T-helper 1 cell treated with Interleukin-12 subunit alpha and Interleukin-12 subunit beta and Interleukin-4 antibody, amounts not matched to agents 30 μg/mL and 1 μg/mL, for 36 hours (primary cell): Measurements from ENCODE around the gene BMAL1.
"Not testable (repeated sequence)": the region's sequence is repeated elsewhere in the genome, so short reads cannot be mapped to it uniquely, and the experiment has no call there.

Experiments
- H3K27ac Mint-ChIP-seq: one replicate; pipeline ENCODE4 v1.8.0; 2021; ENCODE audit warnings: mild to moderate bottlenecking, mixed read lengths
- H3K27me3 Mint-ChIP-seq: one replicate; pipeline ENCODE4 v1.8.0; 2021; ENCODE audit warnings: low read depth, mixed read lengths
- H3K36me3 Mint-ChIP-seq: one replicate; pipeline ENCODE4 v1.8.0; 2021; ENCODE audit warnings: low read depth, mixed read lengths
- H3K4me1 Mint-ChIP-seq: one replicate; pipeline ENCODE4 v1.8.0; 2021; ENCODE audit warnings: low read depth, mixed read lengths
- H3K4me3 Mint-ChIP-seq: one replicate; pipeline ENCODE4 v1.8.0; 2021; ENCODE audit warnings: mild to moderate bottlenecking, moderate library complexity, mixed read lengths
- H3K9me3 Mint-ChIP-seq: one replicate; pipeline ENCODE4 v1.8.0; 2021; ENCODE audit warnings: mixed read lengths

BMAL1 gene

DNA sequence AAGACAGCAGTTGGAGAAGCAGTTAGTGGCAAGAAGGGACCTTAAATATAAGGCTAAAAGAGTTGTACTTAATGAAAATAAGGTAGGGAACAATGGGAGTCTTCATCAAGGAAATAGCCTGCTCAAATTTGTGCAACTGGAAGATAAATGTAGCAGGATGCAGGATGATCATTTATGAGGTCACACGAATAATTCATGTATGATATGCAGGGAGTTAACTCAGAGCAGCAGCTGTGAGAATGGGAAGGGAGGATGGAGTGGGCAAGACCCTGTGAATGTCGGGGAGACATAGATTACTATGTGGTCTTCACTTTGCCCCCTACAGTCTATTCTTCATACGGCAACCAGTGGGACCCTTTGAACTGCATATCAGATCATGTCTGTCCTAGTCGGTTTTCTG, 25.2 kb upstream of the BMAL1 start:
- Mint-ChIP-seq H3K4me3 (no peak overlapping the region), H3K27me3 (peaks cover 8% of the 10 kb centered on the region), H3K27ac (no peak overlapping the region), H3K4me1 (no peaks in the 10 kb centered on the region), H3K36me3 (no peaks in the 10 kb centered on the region), H3K9me3 (no peaks in the 10 kb centered on the region)

DNA sequence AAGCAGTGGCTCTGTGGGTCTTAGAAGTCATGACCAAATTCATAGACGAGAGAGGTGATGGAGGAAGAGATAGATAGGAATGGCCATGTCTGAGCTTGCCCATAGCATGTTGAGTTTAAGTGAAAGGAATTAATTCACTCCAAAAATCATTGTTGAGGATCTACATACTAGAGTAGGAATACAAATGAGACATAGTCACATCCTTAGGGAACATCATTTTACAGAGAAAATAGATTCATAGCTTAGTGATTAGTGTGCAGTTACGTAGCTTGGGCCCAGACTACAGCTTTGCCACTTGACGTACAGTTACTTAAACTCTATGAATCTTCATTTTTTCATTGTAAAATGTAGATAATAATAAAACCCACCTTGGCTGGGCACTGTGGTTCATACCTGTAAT, 21.4 kb upstream of the BMAL1 start:
- Mint-ChIP-seq H3K36me3 (no peaks in the 10 kb centered on the region), H3K4me3 (no peak overlapping the region), H3K27me3 (peaks cover 18% of the 10 kb centered on the region), H3K4me1 (peaks cover 14% of the 10 kb centered on the region), H3K9me3 (no peaks in the 10 kb centered on the region), H3K27ac (no peak overlapping the region)

DNA sequence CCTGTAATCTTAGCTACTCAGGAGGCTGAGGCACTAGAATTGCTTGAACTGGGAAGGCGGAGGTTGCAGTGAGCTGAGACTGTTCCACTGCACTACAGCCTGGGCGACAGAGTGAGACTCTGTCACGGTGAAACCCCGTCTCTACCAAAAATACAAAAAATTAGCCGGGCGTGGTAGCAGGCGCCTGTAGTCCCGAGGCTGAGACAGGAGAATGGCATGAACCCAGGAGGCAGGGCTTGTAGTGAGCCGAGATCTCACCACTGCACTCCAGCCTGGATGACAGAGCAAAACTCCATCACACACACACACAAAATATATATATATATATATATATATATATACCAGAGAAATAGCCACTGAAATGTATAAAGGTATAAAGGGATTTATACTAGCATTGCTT, 19.5 kb upstream of the BMAL1 start:
- H3K27me3 Mint-ChIP-seq, result peaks cover 23% of the 10 kb centered on the region
- not testable (repeated sequence) for H3K4me3 Mint-ChIP-seq, H3K36me3 Mint-ChIP-seq, H3K27ac Mint-ChIP-seq, H3K9me3 Mint-ChIP-seq
- peaks cover 14% of the 10 kb centered on the region for H3K4me1 Mint-ChIP-seq

DNA sequence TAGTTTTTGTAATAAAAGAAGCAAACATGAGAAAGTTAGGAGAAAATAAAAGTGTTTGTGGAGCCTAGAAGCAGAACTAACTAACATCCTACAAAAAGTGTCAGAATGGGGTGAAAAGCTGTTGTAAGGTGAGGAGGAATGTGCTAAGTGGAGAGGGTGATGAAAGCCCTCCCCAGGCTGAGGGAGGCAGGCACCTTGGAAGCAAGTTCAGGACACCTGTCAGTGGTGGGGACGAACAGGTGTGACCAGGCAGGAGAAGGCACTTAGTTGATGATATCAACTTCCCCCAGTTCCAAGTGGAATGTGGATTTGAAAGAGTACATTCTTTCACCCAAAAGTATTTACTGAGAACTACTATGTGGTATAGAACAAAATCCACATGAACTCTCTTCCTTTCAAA, 18.7 kb upstream of the BMAL1 start:
- Mint-ChIP-seq H3K36me3 (no peaks in the 10 kb centered on the region), H3K27ac (no peak overlapping the region), H3K4me3 (no peak overlapping the region), H3K27me3 (peaks cover 31% of the 10 kb centered on the region), H3K4me1 (peaks cover 14% of the 10 kb centered on the region), H3K9me3 (no peaks in the 10 kb centered on the region)

DNA sequence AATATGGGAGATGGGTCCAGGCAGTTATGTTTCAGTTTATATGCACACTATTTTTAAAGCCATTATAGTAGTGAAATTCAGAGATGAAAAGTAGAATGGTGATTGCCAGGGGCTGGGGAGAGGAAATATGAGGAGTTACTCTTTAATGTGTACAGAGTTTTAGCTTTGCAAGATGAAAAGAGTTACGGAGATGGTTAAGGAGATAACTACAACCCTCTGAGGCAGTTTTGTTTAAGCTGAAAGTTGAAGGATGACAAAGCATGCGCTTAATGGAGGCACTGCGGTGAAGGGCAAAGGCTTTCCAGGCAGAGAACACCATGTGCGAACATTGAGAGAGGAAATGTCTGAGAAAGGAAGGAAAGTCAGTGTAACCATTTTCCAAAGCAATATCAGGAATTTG, 18.2 kb upstream of the BMAL1 start:
- H3K4me3 Mint-ChIP-seq, result no peak overlapping the region
- peak overlapping the region; percentile 22 for H3K27ac Mint-ChIP-seq
- peaks cover 14% of the 10 kb centered on the region for H3K4me1 Mint-ChIP-seq
- no peaks in the 10 kb centered on the region for H3K9me3 Mint-ChIP-seq
- peaks cover 32% of the 10 kb centered on the region for H3K27me3 Mint-ChIP-seq
- no peaks in the 10 kb centered on the region for H3K36me3 Mint-ChIP-seq

DNA sequence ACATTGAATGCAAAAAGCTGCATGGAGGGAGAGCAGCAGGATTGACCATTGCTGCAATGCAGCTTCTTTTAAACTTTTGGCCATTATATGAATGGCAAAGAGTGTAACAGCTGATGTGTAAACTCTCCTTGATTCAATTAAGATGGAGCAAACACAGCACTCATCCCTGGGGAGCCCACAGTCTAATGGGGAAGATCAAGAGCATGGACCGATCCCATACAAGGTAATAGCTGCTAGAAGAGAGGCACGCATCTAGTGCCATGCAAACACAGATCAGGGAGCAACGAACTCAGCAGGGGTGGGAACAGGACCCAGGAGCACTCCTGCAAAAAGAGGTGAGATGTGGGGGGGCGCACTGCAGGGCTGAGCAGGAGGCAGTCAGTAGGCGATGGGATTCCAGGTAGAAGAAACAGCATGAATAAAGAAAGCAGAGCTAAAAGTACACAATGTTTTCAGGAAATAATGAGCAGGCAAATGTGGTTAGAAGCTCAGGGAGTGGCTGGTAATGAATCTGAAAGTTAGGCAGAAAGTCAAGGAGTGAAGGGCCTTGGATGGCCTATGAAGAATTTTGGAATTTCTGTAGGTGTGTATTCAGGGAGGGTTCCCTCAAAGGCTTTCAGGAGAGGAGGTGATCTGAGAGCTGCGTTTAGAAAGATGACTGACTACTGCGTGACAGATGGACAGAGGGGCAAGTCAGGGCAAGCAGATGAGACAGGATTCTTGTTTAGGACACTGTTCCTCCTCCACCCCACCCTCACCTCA, 17.2 kb upstream of the BMAL1 start:
- Mint-ChIP-seq H3K4me3 (no peak overlapping the region), H3K9me3 (no peaks in the 10 kb centered on the region), H3K27ac (no peak overlapping the region), H3K36me3 (no peaks in the 10 kb centered on the region), H3K27me3 (peaks cover 42% of the 10 kb centered on the region), H3K4me1 (peaks cover 14% of the 10 kb centered on the region)

DNA sequence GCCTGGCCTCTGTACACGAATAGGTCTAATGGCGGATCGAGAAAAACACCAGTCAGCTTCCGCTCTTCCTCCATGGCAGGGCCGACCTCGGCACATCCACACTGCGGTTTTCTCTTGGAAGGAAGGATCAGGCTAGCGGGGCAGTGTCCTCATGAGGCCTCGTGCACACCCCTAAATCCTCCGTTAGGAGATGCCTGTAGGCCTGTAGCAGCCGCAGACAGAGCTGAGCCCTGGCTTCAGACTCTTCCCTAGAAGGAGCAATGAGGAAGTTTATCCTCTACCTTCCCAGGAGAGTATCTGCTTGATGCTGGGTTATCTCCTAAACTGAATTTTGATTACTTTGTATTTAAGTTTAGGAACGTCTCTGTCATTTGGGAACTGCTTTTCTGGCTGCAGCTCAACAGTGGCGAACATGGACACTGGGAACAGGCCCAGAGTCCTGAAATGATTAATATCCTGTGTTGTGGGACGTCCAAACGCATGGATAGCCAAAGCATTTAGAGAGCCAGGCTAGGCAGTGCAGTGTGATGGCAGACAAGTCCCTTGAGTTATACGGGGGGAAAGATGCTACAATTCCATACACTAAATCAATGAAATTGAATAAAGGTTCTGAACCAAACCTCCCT, 16.5 kb upstream of the BMAL1 start:
- peaks cover 14% of the 10 kb centered on the region for H3K4me1 Mint-ChIP-seq
- no peaks in the 10 kb centered on the region for H3K36me3 Mint-ChIP-seq
- H3K27me3 Mint-ChIP-seq, result peaks cover 49% of the 10 kb centered on the region
- no peak overlapping the region for H3K4me3 Mint-ChIP-seq
- no peaks in the 10 kb centered on the region for H3K9me3 Mint-ChIP-seq
- H3K27ac Mint-ChIP-seq, result no peak overlapping the region

DNA sequence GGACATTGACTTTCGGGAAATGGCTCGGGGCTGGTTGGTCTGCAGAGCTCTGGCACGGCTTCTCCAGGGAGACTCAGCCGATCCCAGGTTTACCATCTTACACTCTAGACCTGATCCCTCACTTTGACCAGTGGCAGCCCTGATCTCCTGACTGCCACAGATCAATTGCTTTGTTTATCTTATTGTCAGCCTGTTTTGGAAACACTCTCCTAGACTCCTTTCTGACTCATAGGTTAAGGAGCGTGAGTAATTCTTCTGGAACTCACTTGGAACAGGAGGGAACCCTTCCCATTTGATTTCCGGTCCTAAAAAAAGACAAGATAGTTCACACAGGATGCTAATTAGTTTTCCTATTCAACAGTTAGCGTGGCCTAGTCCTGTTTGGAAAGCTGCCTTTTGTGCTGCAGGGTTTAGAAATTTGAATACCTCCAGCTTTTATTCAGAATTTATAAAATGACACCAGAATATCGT, 16.0 kb upstream of the BMAL1 start:
- no peak overlapping the region for H3K27ac Mint-ChIP-seq
- no peak overlapping the region for H3K4me3 Mint-ChIP-seq
- no peaks in the 10 kb centered on the region for H3K9me3 Mint-ChIP-seq
- peaks cover 14% of the 10 kb centered on the region for H3K4me1 Mint-ChIP-seq
- H3K27me3 Mint-ChIP-seq, result peaks cover 54% of the 10 kb centered on the region
- H3K36me3 Mint-ChIP-seq, result no peaks in the 10 kb centered on the region

DNA sequence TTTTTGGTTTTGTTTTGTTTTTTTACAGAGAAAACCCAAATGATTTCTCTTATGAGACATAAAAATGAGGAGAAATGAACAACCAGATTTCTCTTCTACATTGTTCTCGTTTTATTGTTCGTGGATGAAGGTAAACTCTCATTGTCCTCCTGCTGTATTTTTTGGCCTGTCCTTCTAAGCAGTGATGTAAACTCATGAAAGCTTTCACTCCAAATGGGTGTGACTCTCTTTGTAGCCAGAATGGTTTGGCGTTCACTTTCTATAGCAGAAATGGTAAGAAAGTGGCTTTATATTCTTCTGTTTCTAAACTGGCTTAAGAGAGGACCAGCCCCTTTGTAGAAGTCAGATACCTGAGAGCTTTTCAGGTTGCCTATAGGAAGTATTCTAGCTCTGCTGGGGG, 15.5 kb upstream of the BMAL1 start:
- Mint-ChIP-seq H3K27me3 (peaks cover 57% of the 10 kb centered on the region), H3K9me3 (no peaks in the 10 kb centered on the region), H3K36me3 (no peaks in the 10 kb centered on the region), H3K4me3 (no peak overlapping the region), H3K27ac (no peak overlapping the region), H3K4me1 (peaks cover 14% of the 10 kb centered on the region)

DNA sequence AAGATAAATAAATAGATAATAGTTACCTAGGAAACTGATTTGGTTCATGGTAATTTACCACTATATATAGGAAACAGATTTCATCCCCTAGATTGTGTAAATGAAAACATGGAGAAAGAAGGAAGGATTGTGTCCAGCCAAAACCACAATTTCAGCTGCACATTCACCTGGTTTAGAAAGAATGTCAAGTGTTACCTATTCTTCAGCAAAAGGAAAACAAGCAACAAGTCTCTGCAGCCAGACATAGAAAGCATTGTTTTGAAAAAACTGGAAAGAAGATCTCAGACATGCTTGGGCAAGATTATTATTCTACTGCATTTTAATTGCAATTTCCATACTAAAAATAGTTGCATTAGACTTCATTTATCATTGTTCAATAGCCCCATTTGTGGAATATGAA, 8.8 kb upstream of the BMAL1 start:
- Mint-ChIP-seq H3K27ac (no peak overlapping the region), H3K36me3 (no peaks in the 10 kb centered on the region), H3K27me3 (peaks cover 76% of the 10 kb centered on the region), H3K9me3 (no peaks in the 10 kb centered on the region), H3K4me1 (peaks cover 9% of the 10 kb centered on the region), H3K4me3 (no peak overlapping the region)

DNA sequence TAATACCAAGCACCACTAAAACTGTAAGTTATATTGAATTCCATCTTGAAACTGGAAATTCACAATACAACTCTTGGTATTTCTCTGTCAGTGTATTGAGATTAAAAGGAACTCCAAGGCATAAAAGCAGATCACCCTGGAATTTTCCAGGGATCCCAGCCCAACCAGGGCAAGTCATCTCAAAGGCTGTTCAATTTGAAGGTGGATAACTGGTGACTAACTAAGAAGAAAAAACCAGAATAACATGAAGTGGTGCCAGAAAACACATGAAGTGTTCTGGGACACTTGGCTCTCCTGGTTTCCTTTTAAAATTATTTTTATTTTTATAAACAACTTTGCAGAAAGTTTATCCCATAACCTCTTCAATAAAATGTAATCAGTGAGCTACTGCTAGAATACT, 7.8 kb upstream of the BMAL1 start:
- Mint-ChIP-seq H3K27ac (no peak overlapping the region), H3K27me3 (peaks cover 81% of the 10 kb centered on the region), H3K4me1 (peaks cover 9% of the 10 kb centered on the region), H3K36me3 (no peaks in the 10 kb centered on the region), H3K9me3 (no peaks in the 10 kb centered on the region), H3K4me3 (no peak overlapping the region)

DNA sequence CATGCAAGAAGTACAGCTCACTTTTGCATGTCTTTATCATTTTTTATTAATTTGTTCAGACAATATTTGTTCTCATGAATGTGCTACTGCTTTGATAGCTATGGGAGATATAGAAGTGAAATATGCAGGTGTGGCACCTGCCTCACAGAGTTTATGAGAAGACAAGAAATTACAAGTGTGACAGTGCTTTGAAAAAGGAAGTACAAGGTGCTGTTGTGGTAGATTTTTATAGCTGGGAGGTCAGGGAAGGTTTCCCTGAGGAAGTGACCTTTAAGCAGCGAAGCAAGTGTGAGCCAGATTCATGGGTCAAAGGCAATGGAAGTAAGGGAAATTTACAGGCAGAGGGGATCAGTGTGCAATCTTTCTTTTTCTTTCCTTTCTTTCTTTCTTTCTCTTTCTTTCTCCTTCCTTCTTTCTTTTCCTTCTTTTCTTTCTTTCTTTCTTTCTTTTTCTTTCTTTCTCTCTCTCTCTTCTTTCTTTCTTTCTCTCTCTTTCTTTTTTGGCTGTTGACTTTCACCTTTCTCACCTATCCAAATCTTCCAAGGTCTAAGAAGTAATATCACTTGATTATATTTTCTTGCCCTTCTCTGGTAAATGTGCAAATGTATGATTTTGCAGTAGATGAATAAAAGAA, 6.4 kb upstream of the BMAL1 start:
- no peak overlapping the region for H3K27ac Mint-ChIP-seq
- H3K9me3 Mint-ChIP-seq, result no peaks in the 10 kb centered on the region
- H3K4me3 Mint-ChIP-seq, result no peak overlapping the region
- H3K4me1 Mint-ChIP-seq, result peaks cover 9% of the 10 kb centered on the region
- no peaks in the 10 kb centered on the region for H3K36me3 Mint-ChIP-seq
- peaks cover 81% of the 10 kb centered on the region for H3K27me3 Mint-ChIP-seq

DNA sequence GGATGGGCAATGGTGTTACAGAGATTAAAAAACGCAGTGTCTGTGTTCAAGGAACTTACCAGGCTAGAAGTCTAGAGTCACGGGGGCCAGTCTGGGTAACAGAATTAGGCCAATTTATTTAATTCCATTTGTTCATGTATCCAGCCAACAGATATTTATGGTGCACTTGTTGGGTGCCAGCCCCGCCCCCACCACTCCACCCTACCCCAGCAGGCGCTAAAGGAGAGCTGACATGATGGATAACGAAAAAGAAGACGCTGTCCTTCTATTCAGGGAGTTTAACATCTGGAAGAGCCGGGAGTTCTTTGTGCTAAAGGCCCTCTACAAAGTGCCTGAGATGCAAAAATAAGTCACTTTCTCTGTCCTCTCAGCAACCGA, 1.1 kb upstream of the BMAL1 start:
- Mint-ChIP-seq H3K27me3 (peaks cover 61% of the 10 kb centered on the region), H3K27ac (peak overlapping the region; percentile 92), H3K36me3 (peaks cover 15% of the 10 kb centered on the region), H3K4me3 (peak overlapping the region; percentile 99), H3K9me3 (no peaks in the 10 kb centered on the region), H3K4me1 (peaks cover 38% of the 10 kb centered on the region)

DNA sequence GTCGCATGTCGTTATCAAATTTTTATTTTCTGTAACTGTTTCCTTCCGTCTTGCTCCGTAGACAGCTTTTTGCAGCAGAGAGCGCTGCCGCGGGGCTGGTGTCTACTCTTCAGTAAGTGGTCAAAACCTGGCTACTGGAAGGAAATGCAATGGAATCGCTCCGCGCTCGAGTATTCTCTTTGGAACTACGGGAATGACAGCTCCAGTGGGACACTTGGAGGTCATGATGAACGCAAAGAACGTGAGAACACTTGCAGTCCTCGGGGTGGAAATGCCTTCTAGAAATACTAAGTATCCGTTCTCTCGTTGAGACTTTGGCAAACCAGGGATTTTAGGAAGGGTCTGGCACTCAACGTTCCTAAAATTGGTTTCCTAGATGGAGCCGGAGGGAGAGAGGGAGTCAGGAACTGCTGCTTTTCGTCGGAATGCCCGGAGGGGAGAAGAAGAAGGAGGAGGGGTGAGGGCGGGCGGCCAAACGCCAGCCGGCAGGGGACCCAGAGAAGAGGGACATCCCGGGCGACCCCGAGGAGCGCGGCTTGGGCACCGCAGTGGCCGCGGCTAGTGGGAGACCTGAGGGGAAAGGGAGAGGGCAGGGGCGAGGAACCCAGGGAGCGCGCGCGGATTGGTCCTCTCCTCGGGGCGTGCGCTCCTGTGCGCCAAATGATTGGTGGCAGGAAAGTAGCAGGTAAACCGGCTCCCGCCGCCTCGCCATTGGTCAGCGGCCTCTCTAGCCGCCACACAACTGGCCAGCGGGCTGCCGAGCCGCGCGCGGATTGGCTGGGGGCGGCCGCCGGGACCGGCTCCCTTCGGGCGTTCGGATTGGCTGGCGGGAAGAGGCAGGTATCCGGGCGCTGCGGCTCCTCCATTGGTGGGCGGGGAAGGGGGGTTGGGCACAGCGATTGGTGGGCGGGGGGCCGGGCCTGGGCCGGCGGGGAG, 490 bp upstream of the BMAL1 start:
- H3K36me3 Mint-ChIP-seq, result peaks cover 18% of the 10 kb centered on the region
- H3K27me3 Mint-ChIP-seq, result peaks cover 54% of the 10 kb centered on the region

More for the DNA sequence above, 490 bp upstream of the BMAL1 start:
- no peaks in the 10 kb centered on the region for H3K9me3 Mint-ChIP-seq
- H3K4me3 Mint-ChIP-seq, result peak overlapping the region; percentile 99
- peaks cover 41% of the 10 kb centered on the region for H3K4me1 Mint-ChIP-seq
- H3K27ac Mint-ChIP-seq, result peak overlapping the region; percentile 92
